Measurements from ENCODE around the gene FCER1G. TPM values are rescaled to one million over a fixed set of nuclear protein-coding genes. Genes with fewer than 3 reads are reported as not detected.

The FCER1G gene
- total and polyA plus RNA-seq, 9 of the 15 experiments (the other 6 are each of a cell fraction or from before 2014, with no cell fraction given): 0.15 to 0.69 (median 0.31) TPM; not detected in 2

- TF ChIP-seq REST (IDR thresholded peaks at IDR 0.05; ENCODE audit: borderline replicate concordance) (peak; percentile 69; the same call in 1 of the 2 replicates), REST (CRISPR knock-in tag; IDR thresholded peaks at IDR 0.05; ENCODE audit: low read depth) (no peak), CBX1 (IDR thresholded peaks at IDR 0.05; ENCODE audit: low read depth) (no peak), ZNF232 (CRISPR knock-in tag; IDR thresholded peaks at IDR 0.05) (no peak), USF2 (CRISPR knock-in tag; IDR thresholded peaks at IDR 0.05) (no peak), MAFK (IDR thresholded peaks at IDR 0.05; ENCODE audit: low read length) (0 out of 2 replicates have a peak, but pooled peaks have one; percentile 22), ZBTB2 (IDR thresholded peaks at IDR 0.05) (no peak), TAF1 (IDR thresholded peaks at IDR 0.05; ENCODE audit: control insufficient read depth, extremely low read depth, insufficient read depth, low read length, severe bottlenecking) (no peak), HLTF (IDR thresholded peaks at IDR 0.05) (no peak), CREB3L1 (IDR thresholded peaks at IDR 0.05; ENCODE audit: borderline replicate concordance, low read depth) (no peak)
- TF ChIP-seq, protein P1, sequence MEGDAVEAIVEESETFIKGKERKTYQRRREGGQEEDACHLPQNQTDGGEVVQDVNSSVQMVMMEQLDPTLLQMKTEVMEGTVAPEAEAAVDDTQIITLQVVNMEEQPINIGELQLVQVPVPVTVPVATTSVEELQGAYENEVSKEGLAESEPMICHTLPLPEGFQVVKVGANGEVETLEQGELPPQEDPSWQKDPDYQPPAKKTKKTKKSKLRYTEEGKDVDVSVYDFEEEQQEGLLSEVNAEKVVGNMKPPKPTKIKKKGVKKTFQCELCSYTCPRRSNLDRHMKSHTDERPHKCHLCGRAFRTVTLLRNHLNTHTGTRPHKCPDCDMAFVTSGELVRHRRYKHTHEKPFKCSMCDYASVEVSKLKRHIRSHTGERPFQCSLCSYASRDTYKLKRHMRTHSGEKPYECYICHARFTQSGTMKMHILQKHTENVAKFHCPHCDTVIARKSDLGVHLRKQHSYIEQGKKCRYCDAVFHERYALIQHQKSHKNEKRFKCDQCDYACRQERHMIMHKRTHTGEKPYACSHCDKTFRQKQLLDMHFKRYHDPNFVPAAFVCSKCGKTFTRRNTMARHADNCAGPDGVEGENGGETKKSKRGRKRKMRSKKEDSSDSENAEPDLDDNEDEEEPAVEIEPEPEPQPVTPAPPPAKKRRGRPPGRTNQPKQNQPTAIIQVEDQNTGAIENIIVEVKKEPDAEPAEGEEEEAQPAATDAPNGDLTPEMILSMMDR (IDR thresholded peaks at IDR 0.05 in 2 of 3, conservative IDR thresholded peaks at IDR 0.05 in 1 of 3; ENCODE audit: insufficient read depth in 2 of 3, low read depth in 1 of 3, low read length in 3 of 3): peak; percentile 93 to 97 (median 95)
Observed at GRCh38 chr1:161192476-161193465, 22.3 kb upstream of the FCER1G start (continued).
